GM18870 (cell line): Measurements from ENCODE around the gene PCDHB8.
"Not testable (repeated sequence)": the region's sequence is repeated elsewhere in the genome, so short reads cannot be mapped to it uniquely, and the experiment has no call there.

ENCODE experiments used
- ATAC-seq: cut with Tn5 transposase; IDR thresholded peaks from one replicate; pipeline ENCODE4 v1.9.1; 2021; ENCODE audit warnings: moderate library complexity; ENCODE audit not compliant: unreplicated experiment

PCDHB8 gene

DNA sequence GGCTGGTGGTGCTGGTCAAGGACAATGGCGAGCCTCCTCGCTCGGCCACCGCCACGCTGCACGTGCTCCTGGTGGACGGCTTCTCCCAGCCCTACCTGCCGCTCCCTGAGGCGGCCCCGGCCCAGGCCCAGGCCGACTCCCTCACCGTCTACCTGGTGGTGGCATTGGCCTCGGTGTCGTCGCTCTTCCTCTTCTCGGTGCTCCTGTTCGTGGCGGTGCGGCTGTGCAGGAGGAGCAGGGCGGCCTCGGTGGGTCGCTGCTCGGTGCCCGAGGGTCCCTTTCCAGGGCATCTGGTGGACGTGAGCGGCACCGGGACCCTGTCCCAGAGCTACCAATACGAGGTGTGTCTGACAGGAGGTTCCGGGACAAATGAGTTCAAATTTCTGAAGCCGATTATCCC lies 47.8 kb downstream of the PCDHB8 start:
- not testable (repeated sequence) for ATAC-seq
